Stomach (tissue), 9 donors: ENCODE results near the gene LIN7C. TPM values are rescaled to one million over a fixed set of nuclear protein-coding genes. Genes with fewer than 3 reads are reported as not detected.

ENCODE experiments used
- DNase-seq, 2 donors: peaks; one replicate each; pipeline versions ENCODE4 v3.0.0 to v3.0.0-alpha.2; 2013 to 2019
- H3K27ac ChIP-seq, 5 donors: fragments of 200-600 bp in 4 of 5; sonication (generic) in 4 of 5; one replicate each; pipeline ENCODE4 v1.5.1; 2013 to 2019; ENCODE audit warnings: mild to moderate bottlenecking in 1 of 5, moderate library complexity in 1 of 5
- H3K27me3 ChIP-seq, 3 donors: fragments of 200-600 bp; sonication (generic); one replicate each; pipeline ENCODE4 v1.5.1; 2017 to 2019; ENCODE audit warnings: mixed run types in 1 of 3
- H3K36me3 ChIP-seq, 4 donors: fragments of 200-600 bp; sonication (generic); 1 replicate in 3 of 4; 2 replicates in 1 of 4; pipeline ENCODE4 v1.5.1; 2016 to 2019
- H3K4me1 ChIP-seq, 4 donors: fragments of 200-600 bp; sonication (generic); one replicate each; pipeline ENCODE4 v1.5.1; 2016 to 2019
- H3K4me3 ChIP-seq, 4 donors: fragments of 200-600 bp; sonication (generic) in 3 of 4; one replicate each; pipeline ENCODE4 v1.5.1; 2016 to 2019; ENCODE audit warnings: mild to moderate bottlenecking in 1 of 4
- H3K9me3 ChIP-seq, 4 donors: fragments of 200-600 bp; sonication (generic); one replicate each; pipeline ENCODE4 v1.5.1; 2016 to 2019
- EP300 ChIP-seq: sonication (generic); formaldehyde crosslinking; IDR thresholded peaks from one replicate; pipeline ENCODE4 v1.6.1; 2017; ENCODE audit warnings: antibody characterized with exemption
- POLR2A ChIP-seq, 4 donors: fragments of 450-650 bp; IDR thresholded peaks; one replicate each; pipeline ENCODE4 v1.6.1; 2016; ENCODE audit warnings: antibody characterized with exemption in 4 of 4, control low read depth in 2 of 4, mild to moderate bottlenecking in 1 of 4, moderate library complexity in 1 of 4
- POLR2AphosphoS5 ChIP-seq, 3 donors: sonication (generic); formaldehyde crosslinking; IDR thresholded peaks; one replicate each; pipeline ENCODE4 v1.6.1; 2016; ENCODE audit warnings: antibody characterized with exemption in 3 of 3
- WGBS, 5 donors: extraction: QIAGEN DNeasy Blood & Tissue Kit in 3 of 5; methylation state at CpG; one replicate each; pipeline versions ENCODE4 v1.1.5 to v1.1.7; 2013 to 2018; 5-methylcytosine and 5-hydroxymethylcytosine counted together
- intact Hi-C: fragments of 100-400 bp; cut with DNase I; formaldehyde crosslinking; loops from one replicate; pipeline ENCODE4 v1.15.1; 2023; ENCODE audit warnings: low total_unique reads
- polyA plus RNA-seq, 3 donors: library from polyadenylated mRNA; stranded (reverse); fragments of 200-250 nt; gene quantifications; one replicate each; pipeline ENCODE4 v1.2.3, GENCODE V29; 2013
- total RNA-seq, 5 donors: library from RNA; depleted of rRNA; stranded (reverse); fragments of >200 nt; gene quantifications; one replicate each; pipeline versions ENCODE4 v1.1.0 to v1.2.3, GENCODE V29; 2014 to 2016
- TF ChIP-seq, protein P1 (sequence below), 7 experiments: fragments of 450-650 bp in 4 of 7; fragments of 200-600 bp in 3 of 7; sonication (generic) in 3 of 7; IDR thresholded peaks; one replicate each; pipeline ENCODE4 v1.5.1; 2016 to 2019; ENCODE audit warnings: antibody characterized with exemption in 7 of 7, control low read depth in 2 of 7, mild to moderate bottlenecking in 1 of 7
- donor health status: healthy with polysubstance abuse.
- donor health status: Bipolar disorder and iron deficiency.
- donor health status: healthy.

The LIN7C gene
- total and polyA plus RNA-seq, 8 donors: 7.2 to 106 (median 17.5) TPM

DNA sequence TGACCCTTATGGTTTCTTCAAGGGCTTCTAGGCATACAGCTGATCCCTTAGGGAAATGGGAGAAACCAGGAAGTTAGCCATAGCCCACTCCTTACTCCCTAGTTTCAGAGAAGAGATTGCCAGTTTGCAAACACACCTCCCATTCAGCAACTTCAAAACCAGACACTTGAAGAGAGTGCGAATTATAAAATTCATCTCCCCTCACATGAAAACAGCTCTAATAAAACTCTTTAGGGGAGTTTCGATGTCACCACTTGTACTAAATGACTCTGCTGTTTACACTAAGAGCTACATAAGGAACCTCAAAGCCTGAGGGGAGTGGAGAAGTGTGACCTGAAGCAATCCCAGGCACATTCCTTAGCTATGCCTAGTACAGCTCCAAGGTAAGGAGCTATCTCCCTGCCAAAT lies 42.3 kb downstream of the LIN7C start:
- no peak overlapping the region for H3K4me3 ChIP-seq
- no peaks in the 10 kb centered on the region for H3K9me3 ChIP-seq
- DNase-seq: peak in 1 of 2 donors; percentile 66
- intact Hi-C loops: no loop called here
- WGBS, 5 donors: 39 to 55% (median 50%) methylated on average over 2 of the region's 2 CpGs
- H3K27ac ChIP-seq: peak overlapping the region; percentile 5 to 87 (median 49)
- no peaks in the 10 kb centered on the region for H3K27me3 ChIP-seq
- H3K4me1 ChIP-seq: peaks cover 17 to 90% (median 43%) of the 10 kb centered on the region in 4 donors
- no peaks in the 10 kb centered on the region for H3K36me3 ChIP-seq
- TF ChIP-seq POLR2AphosphoS5 (IDR thresholded peaks at IDR 0.05) (no peak), POLR2A (IDR thresholded peaks at IDR 0.05) (no peak), EP300 (no peak)
- TF ChIP-seq, protein P1, sequence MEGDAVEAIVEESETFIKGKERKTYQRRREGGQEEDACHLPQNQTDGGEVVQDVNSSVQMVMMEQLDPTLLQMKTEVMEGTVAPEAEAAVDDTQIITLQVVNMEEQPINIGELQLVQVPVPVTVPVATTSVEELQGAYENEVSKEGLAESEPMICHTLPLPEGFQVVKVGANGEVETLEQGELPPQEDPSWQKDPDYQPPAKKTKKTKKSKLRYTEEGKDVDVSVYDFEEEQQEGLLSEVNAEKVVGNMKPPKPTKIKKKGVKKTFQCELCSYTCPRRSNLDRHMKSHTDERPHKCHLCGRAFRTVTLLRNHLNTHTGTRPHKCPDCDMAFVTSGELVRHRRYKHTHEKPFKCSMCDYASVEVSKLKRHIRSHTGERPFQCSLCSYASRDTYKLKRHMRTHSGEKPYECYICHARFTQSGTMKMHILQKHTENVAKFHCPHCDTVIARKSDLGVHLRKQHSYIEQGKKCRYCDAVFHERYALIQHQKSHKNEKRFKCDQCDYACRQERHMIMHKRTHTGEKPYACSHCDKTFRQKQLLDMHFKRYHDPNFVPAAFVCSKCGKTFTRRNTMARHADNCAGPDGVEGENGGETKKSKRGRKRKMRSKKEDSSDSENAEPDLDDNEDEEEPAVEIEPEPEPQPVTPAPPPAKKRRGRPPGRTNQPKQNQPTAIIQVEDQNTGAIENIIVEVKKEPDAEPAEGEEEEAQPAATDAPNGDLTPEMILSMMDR (IDR thresholded peaks at IDR 0.05): no peak

DNA sequence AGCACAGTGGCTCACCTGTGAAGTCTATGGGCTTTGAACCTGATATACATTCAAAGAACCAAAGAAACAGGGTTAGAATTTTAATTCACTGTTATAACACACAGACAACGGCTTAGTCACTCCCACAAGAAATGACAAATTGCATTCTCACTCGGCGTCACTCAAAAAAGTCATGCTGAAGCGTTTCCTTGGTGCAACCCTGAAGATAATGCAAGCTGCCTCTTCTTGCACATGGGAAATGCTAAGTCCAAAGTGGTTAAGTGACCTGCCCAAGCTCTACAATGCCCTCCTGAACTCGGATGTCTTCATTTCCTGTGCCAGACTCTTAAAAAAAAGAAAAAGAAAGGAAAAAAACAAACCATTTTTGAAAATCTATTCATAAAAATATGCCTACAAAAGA lies 44.0 kb downstream of the LIN7C start:
- Histone ChIP-seq H3K4me1 (peaks cover 11 to 73% (median 34%) of the 10 kb centered on the region in 4 donors), H3K4me3 (no peak overlapping the region), H3K9me3 (no peaks in the 10 kb centered on the region), H3K36me3 (no peaks in the 10 kb centered on the region), H3K27ac (no peak overlapping the region), H3K27me3 (no peaks in the 10 kb centered on the region)
- no peak for DNase-seq
- TF ChIP-seq EP300: no peak
- intact Hi-C loops: no loop called here
- WGBS, 5 donors: 75 to 85% (median 82%) methylated on average over 5 of the region's 5 CpGs

DNA sequence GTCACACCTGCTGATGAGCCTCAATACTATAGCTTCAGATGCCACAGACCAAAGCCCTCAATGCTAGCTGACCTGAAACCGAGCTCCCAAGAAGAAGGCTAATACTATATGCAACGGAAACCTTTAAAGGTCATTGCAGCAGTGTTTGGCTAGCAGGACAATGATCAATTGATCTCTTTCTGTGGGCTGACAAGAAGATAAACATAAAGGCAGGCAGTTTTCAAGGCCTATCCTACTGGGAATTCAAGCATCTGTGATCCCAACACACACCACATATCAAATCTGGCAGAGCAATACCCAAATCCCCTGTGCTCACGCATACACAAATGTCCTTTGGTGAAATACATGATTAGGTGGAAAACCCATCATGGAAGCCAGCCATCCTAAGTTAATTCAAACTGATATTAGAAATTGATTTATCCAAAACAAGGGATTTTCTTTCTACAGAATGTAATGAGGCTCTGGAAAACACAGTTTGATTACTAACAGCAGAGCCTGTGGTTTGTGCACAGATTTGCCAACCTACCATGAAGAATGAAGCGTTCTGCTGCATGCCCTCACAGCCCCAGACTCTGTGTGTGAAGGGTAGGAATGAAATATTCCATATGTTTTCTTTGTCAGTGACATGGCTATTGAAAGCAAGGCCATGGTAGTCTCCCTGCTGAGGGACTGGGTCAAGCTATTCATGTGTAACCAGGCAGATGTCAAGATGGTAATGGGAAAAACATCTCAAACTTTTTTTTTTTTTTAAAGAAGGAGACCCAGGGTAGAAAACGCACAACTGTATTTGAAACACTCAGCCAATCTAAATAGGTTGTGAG lies 46.2 kb downstream of the LIN7C start:
- no peaks in the 10 kb centered on the region for H3K27me3 ChIP-seq
- no peak overlapping the region for H3K4me3 ChIP-seq
- intact Hi-C loops: no loop called here
- H3K27ac ChIP-seq: no peak overlapping the region
- H3K9me3 ChIP-seq: no peaks in the 10 kb centered on the region
- no peaks in the 10 kb centered on the region for H3K36me3 ChIP-seq
- H3K4me1 ChIP-seq: peaks cover 17 to 74% (median 35%) of the 10 kb centered on the region in 4 donors
- 73 to 85% (median 76%) methylated on average over 5 of the region's 5 CpGs for WGBS, 5 donors
- DNase-seq: peak in 1 of 2 donors; percentile 21
- TF ChIP-seq EP300: no peak

DNA sequence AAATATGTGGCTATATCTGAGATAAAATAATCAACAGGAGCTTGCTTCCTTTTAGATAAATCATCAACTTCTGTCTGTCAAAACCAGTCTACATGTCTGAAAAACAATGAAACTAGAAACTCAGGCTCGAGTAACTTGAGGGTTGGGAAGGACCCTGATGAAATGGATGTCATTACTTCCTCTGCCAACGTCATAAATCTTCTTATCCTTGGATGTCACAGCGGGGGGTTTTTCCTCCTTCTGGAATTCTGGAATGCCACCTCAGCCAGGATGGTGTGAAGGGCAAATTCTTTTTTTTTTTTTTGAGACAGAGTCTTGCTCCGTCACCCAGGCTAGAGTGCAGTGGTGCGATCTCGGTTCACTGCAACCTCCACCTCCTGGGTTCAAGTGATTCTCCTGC lies 47.4 kb downstream of the LIN7C start:
- TF ChIP-seq EP300 (no peak), POLR2AphosphoS5 (IDR thresholded peaks at IDR 0.05) (no peak), POLR2A (IDR thresholded peaks at IDR 0.05) (no peak)
- TF ChIP-seq, protein P1 (IDR thresholded peaks at IDR 0.05): no peak
- WGBS, 5 donors: 84 to 93% (median 89%) methylated on average over 6 of the region's 6 CpGs
- Histone ChIP-seq H3K27ac (no peak overlapping the region), H3K4me1 (peaks cover 18 to 71% (median 38%) of the 10 kb centered on the region in 4 donors), H3K4me3 (no peak overlapping the region), H3K27me3 (no peaks in the 10 kb centered on the region), H3K36me3 (no peaks in the 10 kb centered on the region), H3K9me3 (no peaks in the 10 kb centered on the region)
- DNase-seq: no peak
- intact Hi-C loops: no loop called here

DNA sequence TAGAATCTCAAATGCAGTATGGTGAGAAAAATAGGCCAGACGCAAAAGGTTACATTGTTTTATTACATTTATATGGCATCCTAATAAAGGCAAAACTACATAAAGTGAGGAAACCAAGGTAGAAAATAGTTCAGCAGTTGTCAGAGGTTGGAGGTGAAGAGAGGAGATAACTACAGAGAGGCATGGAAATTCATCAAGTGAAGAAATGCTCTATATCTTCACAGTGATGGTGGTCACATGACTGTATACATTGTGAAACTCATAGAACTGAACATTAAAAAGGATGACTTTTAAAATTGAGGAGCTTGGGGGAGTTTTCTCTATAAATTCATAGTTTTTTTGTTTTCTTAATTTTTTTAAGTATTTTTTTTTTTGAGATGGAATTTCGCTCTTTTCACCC lies 48.4 kb downstream of the LIN7C start:
- Histone ChIP-seq H3K9me3 (no peaks in the 10 kb centered on the region), H3K4me1 (peaks cover 11 to 70% (median 37%) of the 10 kb centered on the region in 4 donors), H3K4me3 (no peak overlapping the region), H3K27me3 (no peaks in the 10 kb centered on the region), H3K36me3 (no peaks in the 10 kb centered on the region), H3K27ac (no peak overlapping the region)
- 91 to 97% (median 95%) methylated on average over 2 of the region's 2 CpGs for WGBS, 5 donors
- no peak for DNase-seq
- intact Hi-C loops: no loop called here
- TF ChIP-seq POLR2AphosphoS5 (IDR thresholded peaks at IDR 0.05) (no peak), POLR2A (IDR thresholded peaks at IDR 0.05) (no peak), EP300 (no peak)
- TF ChIP-seq, protein P1 (IDR thresholded peaks at IDR 0.05): no peak
